H1 (cell line): ENCODE data around the gene KDM2A.

Experiments
- POU5F1 ChIP-seq: IDR thresholded peaks from 2 replicates; pipeline ENCODE4 v1.6.1; 2011; ENCODE audit warnings: low read depth, mild to moderate bottlenecking, low read length, moderate library complexity
- TF ChIP-seq, protein P1 (sequence below), 3 experiments: IDR thresholded peaks; 1 replicate in 2 of 3; 2 replicates in 1 of 3; pipeline versions ENCODE4 v1.5.1 to v1.6.1; 2011; ENCODE audit warnings: low read length in 3 of 3, mild to moderate bottlenecking in 3 of 3, inconsistent platforms in 2 of 3, low read depth in 1 of 3, moderate library complexity in 1 of 3; ENCODE audit not compliant: insufficient read depth in 1 of 3; ENCODE audit errors: control extremely low read depth in 1 of 3

DNA sequence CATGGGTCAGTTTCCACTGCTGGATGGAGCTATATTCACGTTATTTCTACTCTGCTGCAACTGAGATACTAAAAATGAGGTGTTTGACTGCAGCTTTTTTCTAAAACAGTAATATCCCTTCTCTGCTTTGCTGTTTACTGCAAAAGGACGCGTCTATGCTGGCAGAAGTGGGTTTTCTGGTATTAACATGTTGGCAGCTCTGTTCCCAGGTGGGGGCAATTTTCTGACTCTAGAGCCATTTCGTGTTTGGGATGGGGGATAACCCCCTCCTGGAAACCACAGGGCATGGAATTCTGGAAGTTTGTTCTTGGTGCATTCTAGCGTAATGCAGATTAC lies 152.1 kb downstream of the KDM2A start:
- TF ChIP-seq POU5F1: no peak
- TF ChIP-seq, protein P1, sequence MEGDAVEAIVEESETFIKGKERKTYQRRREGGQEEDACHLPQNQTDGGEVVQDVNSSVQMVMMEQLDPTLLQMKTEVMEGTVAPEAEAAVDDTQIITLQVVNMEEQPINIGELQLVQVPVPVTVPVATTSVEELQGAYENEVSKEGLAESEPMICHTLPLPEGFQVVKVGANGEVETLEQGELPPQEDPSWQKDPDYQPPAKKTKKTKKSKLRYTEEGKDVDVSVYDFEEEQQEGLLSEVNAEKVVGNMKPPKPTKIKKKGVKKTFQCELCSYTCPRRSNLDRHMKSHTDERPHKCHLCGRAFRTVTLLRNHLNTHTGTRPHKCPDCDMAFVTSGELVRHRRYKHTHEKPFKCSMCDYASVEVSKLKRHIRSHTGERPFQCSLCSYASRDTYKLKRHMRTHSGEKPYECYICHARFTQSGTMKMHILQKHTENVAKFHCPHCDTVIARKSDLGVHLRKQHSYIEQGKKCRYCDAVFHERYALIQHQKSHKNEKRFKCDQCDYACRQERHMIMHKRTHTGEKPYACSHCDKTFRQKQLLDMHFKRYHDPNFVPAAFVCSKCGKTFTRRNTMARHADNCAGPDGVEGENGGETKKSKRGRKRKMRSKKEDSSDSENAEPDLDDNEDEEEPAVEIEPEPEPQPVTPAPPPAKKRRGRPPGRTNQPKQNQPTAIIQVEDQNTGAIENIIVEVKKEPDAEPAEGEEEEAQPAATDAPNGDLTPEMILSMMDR (IDR thresholded peaks at IDR 0.05; ENCODE audit: control extremely low read depth in 1 of 3, insufficient read depth in 1 of 3, low read depth in 1 of 3, low read length in 3 of 3): no peak
